GM19395 (cell line): ENCODE data around the gene POU3F3.

Experiments used
- ATAC-seq: cut with Tn5 transposase; IDR thresholded peaks from one replicate; pipeline ENCODE4 v1.9.1; 2021; ENCODE audit warnings: mild to moderate bottlenecking, moderate library complexity; ENCODE audit not compliant: unreplicated experiment

Gene POU3F3

DNA sequence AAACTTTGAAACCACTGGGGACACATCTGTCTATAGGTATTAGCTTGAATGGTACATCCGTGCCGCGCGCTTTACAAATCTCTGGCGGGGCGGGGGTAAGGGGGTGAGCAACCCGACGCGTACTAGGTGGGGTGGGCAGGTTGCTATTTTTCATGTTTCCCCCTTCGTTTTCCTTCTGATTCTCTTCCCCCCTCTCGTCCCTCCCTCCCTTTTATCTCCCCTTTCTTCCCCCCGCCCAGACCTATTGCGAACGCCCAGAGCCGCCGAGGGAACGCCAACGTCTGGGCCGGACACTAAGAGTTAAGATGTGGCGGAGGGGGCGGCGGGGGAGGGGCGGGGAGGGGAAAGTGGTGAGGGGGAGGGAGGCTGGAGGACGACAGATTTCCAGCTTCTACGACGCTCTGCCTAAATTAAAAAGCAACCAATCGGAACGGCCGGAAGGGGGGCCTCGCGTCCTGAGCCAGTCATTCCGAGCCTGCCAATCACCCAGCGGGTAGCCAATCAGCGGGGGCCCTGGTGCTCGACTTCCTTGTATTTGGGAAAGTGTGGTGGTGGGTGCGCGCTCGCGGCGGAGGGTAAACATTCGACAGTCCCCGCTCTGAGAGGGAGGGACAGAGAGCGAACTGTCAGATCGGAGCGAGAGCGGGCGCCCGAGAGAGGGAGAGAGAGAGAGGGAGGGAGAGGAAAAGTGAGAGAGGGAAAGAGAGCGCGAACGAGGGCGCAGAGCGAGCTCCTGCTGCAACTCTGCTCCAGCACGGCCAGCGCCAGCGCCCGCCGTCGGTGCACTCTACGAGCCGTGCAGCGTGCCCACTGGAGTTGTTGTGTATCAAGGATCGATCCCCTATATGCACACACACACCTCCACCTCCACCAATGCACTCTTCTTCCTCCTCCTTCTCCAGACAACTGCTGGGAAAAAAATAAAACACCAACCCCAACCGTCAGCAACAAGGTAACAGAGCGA is at the start of gene POU3F3:
Gene POU3F3 (plus strand): TSS at position 582 of the 964 bp plus-strand sequence. CDS start 1,396 bp downstream, outside the sequence.
- ATAC-seq, result no peak

DNA sequence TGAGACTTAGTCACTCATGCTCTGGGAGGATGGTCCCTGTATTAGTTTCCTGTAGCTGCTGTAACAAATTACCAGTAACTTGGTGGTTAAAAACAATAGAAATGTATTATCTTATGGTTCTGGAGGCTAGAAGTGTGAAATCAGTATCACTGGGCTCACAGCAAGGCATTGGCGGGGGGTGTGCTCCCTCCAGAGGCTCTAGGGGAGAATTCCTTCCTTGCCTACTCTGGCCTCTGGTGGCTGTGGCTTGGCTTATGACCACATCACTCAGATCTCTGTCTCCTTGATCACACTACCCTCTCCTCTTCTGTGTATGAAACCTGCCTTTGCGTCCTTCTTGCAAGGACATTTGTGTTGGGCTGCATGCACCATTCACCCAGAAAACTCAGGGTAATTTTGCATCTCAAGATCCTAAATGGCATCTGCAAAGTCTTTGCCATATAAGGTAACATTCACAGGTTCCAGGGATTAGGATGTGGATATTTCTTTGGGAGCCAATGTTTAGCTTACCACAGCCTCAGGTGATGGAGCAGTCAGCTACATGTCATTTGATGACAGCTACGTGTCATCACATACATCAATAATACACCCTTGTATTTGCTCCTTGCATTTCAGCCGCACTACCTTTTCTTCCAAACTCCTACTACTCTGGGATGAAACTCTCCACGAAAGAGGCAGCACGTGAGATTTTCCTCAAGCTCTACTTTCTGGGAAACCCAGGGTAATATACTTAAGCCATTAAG is 49.6 kb upstream of the POU3F3 start:
- ATAC-seq, result no peak

DNA sequence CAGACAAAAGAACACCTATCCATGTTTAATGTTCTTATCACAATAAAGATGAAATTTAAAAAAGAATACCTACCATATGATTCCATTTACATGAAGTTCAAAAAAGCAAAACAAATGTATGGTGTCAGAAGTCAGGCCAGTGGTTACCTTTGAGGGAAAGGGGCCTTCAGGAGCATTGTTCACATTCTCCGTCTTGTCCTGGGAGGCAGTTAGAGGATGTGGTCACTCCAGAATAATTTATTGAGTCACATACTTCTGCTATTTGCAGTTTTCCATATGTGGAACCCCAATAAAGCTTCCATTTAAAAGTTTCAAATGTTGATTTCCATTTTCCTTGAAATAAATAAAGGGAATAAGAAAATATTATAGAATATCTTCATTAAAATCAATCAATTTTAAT is 41.6 kb upstream of the POU3F3 start:
- no peak for ATAC-seq

DNA sequence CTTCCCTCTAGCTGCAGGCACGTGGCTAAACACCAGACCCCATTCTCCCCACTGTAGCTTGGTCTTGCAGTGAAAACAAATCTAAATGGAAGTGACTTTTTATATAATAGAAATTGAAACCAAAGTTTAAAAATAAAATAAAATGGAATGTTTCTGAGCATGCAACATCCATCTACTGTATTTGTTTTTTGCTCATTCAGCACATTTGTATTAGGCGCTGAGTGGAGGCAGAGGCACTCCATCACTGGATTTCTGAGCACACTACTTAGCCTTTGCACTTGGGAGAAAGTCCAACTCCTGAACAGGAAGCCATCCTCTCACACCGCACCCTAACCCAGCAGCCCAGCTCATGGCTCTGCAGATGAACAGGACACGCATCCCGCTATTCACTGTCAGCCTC is 37.8 kb upstream of the POU3F3 start:
- ATAC-seq, result no peak

DNA sequence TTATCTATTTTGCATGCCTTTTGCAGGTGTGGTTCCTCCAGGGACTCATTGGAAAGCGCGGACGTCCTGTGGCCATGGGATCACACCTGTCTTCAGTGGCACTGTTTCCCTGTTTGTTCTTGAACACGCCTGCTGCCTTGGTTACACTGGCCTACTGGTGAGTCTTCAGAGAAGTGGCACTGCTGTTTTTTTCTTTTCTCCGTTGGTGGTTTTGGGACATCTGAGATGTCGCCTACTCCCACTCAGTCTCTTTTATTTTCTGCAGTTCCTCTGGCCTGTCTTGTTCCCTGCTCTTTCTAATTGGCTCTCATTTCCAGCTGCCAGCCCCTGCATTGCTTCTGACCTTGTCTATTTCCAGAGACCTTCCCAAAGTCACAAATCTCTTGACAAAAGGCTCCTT is 35.7 kb upstream of the POU3F3 start:
- ATAC-seq, result no peak

DNA sequence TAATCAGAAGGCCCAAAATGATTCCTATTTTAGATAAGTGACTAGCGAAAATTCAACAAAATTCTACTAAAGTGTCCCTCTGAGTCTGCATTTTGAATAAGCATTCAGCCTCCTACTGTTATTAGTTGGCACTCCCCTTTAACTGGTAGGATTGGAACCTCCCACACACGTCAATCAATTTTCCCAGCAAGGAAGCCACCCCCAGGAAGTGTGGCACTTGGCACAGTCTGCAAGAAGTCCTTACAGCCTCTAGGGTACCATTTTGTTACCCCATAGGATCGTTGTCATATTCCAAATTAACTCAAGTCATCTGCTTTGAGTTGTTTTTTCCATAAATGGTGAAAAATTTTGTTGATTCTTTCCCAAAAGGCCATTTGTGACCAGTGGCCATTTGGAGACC is 33.8 kb upstream of the POU3F3 start:
- no peak for ATAC-seq

DNA sequence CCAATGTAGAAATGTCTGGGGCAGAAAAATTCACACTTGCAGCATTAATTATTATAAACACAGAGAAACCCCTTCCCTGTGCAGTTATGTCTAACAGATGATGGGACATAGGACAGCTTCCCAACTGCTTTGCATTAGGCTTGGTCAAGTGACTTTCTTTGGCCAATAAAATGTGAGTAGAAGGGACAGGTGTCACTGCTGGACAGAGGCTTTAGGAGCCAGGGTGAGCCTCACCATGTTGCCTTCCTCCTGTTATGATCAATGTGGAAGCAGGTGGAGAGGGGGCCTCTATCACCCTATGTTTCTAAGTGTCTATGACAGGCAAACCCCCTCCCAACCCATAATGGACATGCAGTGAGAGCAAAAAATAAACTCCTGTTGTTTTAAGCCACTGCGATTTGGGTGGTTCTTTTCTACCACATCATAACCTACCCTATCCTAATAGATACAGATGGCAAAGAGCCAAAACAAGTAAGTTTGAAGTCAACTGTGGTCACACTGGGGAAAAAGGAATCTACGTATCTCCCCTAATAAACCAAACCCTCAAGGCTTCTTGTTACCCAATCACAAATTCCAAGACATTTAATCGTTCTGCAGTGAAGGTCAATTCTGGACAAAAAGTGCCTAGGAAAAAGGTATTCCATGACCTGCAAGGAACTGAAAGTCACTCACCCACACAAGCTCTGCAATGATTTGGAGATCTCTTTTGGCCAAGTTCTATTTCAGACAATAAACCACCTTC is 28.6 kb upstream of the POU3F3 start:
- no peak for ATAC-seq

DNA sequence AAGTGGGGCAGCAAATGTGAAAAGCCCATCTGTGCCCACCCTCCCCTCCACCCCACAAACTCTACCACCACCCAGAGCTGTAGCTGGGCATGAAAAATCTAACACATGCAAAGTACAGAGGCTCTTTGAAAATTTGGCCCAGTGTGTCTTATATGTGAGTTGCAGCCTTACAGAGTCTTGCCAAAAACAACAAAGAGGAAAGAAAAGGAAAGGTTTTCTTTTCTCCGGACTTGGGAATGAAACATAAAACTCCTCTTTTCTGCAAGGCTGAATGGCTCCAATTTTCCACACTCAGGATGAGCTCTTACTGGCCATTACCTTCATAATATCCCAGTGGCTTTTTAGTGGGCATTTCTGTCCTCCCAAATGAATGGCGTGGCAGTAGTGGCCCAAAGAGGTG is 27.9 kb upstream of the POU3F3 start:
- ATAC-seq, result no peak

DNA sequence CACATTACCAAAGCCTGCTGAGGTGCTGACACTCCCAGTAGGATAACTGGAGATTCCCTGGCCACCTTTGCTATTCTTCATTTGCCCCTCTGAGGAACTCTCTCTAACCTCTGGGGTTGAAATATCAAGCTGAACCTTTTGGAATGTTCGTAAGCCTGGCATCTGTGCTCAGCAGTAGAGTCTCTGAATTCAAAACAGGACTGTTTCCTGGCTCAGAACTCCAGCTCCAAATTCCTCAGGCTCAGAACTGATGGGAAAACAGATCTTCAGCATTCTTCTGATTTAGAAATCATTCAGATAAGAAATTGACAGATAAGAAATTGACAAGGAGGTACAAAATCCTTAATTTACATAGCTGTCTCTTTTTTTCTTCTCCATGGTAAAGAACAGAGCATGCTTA is 22.2 kb upstream of the POU3F3 start:
- ATAC-seq, result no peak

DNA sequence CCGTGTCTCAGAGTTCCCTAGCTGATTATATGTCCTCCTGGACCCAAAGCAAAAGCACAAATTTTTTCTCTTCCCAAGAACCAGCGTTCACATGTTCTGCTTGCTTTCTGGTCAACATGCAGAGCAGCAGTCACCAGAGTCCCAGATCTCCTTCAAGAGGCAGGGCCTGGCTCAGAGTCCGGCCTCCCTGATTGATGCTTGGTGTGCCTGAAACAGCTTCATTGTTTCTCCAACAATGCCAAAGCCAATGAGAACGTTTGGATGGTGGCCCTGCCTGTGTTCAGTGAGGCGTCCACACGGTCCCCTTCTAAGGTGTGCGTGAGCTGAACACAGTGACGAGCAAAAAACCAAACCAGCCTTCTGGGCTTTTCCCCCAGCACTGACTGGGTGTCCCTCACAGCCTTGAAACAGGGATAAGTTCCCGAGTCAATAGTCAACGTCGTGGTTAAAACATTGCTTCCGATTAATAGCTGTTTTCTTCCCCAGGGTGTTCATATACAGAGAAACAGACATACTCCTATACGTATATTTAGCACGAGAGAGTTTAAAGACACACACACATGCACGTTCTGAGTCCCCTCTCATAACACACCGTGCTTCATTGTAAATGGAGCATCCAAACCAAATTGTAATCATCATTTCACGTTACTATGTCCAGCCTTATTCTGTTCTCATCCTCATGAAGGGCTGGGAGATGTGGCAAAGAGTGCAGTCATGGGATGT is 19.3 kb upstream of the POU3F3 start:
- ATAC-seq, result no peak

DNA sequence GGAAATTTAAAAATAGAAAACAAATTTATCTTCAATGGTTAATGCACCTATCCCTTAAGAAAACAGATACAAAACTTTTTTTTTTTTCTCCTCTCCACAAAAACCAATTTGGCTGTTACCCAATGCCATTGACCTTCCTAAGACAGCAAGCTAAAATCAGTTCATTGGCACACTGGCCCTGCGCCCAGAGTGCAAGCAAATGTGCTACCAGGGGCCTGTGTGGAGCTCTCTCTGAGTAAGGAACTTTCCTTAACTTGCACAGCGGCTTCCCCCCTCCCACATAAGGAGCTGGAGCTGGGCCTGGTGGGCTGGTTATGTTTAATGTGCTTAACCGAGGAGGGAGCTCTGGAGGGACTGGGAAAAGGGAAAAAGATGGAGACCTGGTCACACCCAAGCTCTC is 17.6 kb upstream of the POU3F3 start:
- no peak for ATAC-seq

DNA sequence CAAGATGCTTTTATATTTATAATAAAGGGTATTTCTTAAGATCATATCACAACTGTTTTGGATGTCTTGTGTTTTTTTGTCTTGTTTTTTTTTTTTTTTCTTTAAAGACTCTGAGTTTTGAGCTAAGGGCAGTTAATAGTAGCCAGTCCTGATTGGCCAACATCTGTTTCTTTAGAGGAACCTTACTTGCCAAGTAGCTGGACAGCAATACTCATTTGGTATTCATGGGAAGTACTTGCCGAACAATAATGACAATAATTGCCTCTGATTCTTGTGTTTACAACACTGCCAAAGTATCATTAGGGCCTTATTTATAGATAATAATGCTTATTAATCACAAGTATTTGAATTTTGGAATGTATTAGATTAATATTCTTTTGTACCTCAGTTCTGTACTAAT is 17.1 kb upstream of the POU3F3 start:
- no peak for ATAC-seq

DNA sequence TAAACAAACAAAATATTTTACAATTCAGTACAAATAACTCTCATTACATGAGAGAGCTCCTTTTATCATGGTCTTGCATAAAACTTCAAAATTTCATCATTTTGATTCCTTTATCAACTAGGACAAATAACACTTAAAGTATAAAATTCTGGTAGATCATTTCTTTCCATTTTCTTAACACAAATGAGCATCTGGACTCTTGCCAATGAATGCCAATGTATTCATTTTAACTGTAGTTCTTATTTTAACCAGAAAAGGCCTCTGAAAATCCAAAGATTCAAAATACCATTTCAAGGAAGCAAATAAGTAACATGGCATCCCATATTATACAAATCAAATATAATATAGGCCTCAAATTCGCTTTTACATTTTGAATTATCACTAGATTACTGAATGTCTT is 13.8 kb upstream of the POU3F3 start:
- ATAC-seq, result no peak

DNA sequence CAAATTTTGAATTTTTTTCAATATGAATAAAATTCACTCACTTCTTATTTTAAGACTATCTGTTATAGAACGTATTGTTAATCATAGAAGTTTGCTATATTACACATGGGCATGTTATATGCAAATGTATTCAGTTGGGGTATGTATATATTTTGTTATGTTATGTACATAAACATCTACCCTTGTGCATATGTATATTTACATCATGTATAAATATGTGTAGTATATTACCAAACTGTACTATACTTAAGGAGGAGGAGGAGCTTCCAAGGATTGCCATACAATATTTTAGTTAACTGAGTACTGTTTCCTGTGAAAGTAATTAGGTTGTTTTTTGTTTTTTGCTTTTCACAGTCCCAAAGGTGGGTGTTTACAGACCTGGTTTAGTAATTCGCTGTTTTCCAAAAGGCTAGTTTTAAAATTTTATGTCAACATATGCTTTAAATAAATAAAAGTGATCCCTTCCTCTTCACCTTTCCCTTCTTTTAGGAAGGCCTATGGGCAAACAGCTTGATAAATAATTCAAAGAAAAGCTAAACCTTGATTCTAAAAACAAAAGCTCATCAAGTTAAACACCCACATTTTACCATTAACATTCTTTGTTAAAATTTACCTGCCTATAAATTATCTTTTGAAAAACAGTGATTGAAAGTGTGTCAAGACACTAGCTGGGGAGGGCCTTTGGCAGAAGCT is 12.9 kb upstream of the POU3F3 start:
- ATAC-seq, result no peak

DNA sequence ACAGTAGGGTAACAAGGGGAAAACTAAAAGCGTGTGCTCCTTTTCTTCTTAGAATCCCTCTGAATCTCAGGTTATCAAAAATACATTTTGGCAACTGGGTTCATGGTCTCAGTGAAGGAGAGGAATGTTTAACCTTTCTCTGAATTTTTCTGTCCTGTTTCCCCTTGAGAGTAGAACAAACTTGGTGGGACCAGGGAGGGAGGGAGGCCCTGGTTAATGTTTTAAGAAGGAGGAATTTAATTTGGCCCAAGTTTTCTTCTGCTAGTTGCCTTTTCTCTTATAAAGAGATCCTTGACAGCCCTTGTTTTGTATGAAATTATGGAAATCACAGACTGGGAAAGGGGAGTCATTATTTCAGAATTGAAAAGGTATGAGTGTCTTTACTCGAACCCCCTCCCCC is 12.2 kb upstream of the POU3F3 start:
- ATAC-seq, result no peak

DNA sequence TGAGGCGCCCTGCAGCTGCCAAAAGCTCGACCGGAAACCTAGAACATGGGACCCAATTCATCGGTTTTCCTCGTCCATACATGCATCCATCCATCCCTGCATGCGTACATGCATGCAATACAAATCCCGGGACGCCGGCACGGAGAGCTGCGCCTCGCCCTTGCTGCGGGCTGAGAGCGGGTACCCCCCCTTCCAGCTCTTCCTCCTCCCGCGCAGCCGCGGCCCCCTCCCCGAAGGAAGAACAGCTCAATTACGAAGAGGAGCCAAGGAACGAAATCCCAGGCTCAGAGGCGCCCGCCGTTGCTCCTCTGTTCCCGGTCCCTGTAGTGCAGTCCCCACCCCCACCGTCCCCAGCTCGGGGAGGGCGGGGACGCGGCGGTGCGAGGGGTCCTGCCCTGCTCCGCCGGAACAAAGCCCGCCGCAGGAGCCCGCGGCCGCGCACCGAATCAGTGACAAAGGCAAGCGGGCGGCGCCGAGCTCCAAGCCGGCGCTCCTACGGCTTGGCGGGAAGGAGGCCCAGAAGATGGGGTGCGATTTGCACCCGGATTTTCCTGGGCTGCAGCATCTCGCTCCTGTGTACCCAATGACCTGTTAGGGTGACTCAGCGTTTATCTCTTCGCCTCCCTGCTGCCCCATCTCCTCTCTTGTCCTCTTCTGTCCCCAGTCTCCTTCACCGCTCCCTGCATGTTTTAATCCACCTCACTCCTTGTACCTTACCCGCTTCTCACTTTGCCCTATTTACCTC is 8.9 kb upstream of the POU3F3 start:
- ATAC-seq, result no peak

DNA sequence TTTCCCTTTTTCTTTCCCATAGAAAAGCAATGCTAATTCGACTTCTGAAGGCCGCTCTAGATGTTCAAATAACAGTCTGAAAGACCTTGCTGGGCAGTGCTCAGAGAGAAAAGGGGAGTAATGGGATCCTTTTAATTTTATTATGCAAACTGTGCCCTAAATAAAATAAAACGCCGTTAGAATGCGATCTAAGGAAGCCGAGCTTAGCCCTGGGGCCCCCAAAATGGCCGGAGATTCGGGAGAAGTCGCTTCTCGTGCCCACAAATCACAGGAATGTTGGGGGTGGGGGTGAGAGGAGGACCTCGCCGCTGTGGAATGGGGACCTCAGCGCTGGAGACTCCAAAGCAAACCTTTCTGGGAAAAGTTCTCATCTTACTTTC is 8.4 kb upstream of the POU3F3 start:
- no peak for ATAC-seq

DNA sequence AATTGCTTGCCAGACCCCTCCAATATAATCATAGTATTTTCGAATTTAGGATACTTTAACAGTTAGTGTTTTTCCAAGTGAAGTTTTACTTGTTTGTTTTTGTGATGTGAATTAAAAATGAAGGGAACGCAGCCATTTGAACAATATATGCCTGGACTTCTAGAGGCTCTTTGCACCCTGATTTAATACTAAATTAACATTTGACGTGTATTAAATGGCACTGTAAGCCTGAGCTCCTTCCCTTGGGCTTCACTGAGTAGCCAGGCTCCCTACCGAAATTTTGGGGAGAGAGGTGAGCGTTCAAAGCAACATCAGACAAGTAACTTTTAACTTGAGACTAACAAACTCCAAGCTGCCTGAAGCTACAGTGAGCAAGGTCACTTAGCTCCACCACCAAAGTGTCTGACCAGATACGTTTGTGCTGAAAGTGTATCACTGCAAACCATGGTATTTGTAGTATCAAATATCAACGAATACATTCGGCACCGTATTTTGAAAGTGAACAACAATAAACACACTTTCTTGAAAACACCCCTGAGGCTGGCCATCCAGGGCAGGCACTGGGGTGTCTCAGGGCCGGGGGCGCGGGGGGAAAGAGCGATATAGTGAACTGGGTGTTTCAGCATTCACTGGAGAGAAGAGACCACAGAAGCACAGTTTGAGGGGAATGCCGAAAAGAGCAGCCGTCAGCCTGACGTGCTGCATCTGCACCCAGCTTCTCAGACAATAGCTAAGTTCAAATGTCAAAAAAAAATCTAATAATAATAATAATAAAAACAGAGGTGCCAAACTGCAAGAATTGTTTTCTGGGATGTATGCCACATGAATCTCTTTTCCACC is 7.7 kb upstream of the POU3F3 start:
- no peak for ATAC-seq
